Muscle layer of colon (tissue), 2 donors: ENCODE data around the gene PCDHA12.
"Not testable (repeated sequence)": the region's sequence is repeated elsewhere in the genome, so short reads cannot be mapped to it uniquely, and the experiment has no call there.

ENCODE experiments used
- H3K27ac ChIP-seq: one replicate; pipeline ENCODE4 v1.7.0; 2013; ENCODE audit warnings: low read depth, mild to moderate bottlenecking, low read length, moderate library complexity
- H3K27me3 ChIP-seq, 2 donors: one replicate each; pipeline ENCODE4 v1.7.0; 2013; ENCODE audit warnings: low read length in 2 of 2, mild to moderate bottlenecking in 2 of 2; ENCODE audit not compliant: insufficient read depth in 2 of 2, control insufficient read depth in 1 of 2
- H3K36me3 ChIP-seq: one replicate; pipeline ENCODE4 v1.7.0; 2013; ENCODE audit warnings: mild to moderate bottlenecking, low read length; ENCODE audit not compliant: insufficient read depth
- H3K4me1 ChIP-seq: one replicate; pipeline ENCODE4 v1.7.0; 2013; ENCODE audit warnings: mild to moderate bottlenecking, low read length; ENCODE audit not compliant: insufficient read depth
- H3K4me3 ChIP-seq, 2 donors: one replicate each; pipeline ENCODE4 v1.7.0; 2013; ENCODE audit warnings: low read length in 2 of 2, low read depth in 1 of 2, mild to moderate bottlenecking in 1 of 2, moderate library complexity in 1 of 2
- H3K9ac ChIP-seq: one replicate; pipeline ENCODE4 v1.7.0; 2013; ENCODE audit warnings: low read length
- H3K9me3 ChIP-seq: one replicate; pipeline ENCODE4 v1.7.0; 2013; ENCODE audit warnings: mild to moderate bottlenecking, low read length
- donor health status: abdominal sarcoma.
- donor health status: Adenocarcinoma of cecum.

The PCDHA12 gene

GRCh38 chr5:140875085-140876065 lies at the start of gene PCDHA12:
Gene PCDHA12, plus strand, starts transcription at chr5:140875308. Its CDS starts 165 bp downstream, at chr5:140875473.
- Histone ChIP-seq H3K27me3 (peaks cover 0 to 12% of the 10 kb centered on the region in 2 donors), H3K4me3 (no peak within 1 kb of the TSS), H3K36me3 (no peaks in the 10 kb centered on the region), H3K4me1 (no peaks in the 10 kb centered on the region), H3K9me3 (peaks cover 5% of the 10 kb centered on the region), H3K27ac (no peak within 1 kb of the TSS), H3K9ac (no peak within 1 kb of the TSS)

GRCh38 chr5:140827704-140828361 lies 47.3 kb upstream of the PCDHA12 start, which contains the start of gene PCDHA6:
Gene PCDHA6, plus strand, starts transcription at chr5:140827960. Its CDS starts 132 bp downstream, at chr5:140828092.
- Histone ChIP-seq H3K27ac (no peak within 1 kb of the TSS), H3K4me1 (no peaks in the 10 kb centered on the region), H3K9me3 (peaks cover 6% of the 10 kb centered on the region), H3K36me3 (no peaks in the 10 kb centered on the region), H3K4me3 (no peak within 1 kb of the TSS), H3K9ac (no peak within 1 kb of the TSS), H3K27me3 (no peaks in the 10 kb centered on the region)

- H3K27me3 ChIP-seq: no peaks in the 10 kb centered on the region
- no peaks in the 10 kb centered on the region for H3K36me3 ChIP-seq
- no peak overlapping the region for H3K9ac ChIP-seq
- H3K4me1 ChIP-seq: no peaks in the 10 kb centered on the region
- no peak overlapping the region for H3K27ac ChIP-seq
- peaks cover 6% of the 10 kb centered on the region for H3K9me3 ChIP-seq
- H3K4me3 ChIP-seq: no peak overlapping the region
Measured at GRCh38 chr5:140828362-140828737, 46.8 kb upstream of the PCDHA12 start.

DNA sequence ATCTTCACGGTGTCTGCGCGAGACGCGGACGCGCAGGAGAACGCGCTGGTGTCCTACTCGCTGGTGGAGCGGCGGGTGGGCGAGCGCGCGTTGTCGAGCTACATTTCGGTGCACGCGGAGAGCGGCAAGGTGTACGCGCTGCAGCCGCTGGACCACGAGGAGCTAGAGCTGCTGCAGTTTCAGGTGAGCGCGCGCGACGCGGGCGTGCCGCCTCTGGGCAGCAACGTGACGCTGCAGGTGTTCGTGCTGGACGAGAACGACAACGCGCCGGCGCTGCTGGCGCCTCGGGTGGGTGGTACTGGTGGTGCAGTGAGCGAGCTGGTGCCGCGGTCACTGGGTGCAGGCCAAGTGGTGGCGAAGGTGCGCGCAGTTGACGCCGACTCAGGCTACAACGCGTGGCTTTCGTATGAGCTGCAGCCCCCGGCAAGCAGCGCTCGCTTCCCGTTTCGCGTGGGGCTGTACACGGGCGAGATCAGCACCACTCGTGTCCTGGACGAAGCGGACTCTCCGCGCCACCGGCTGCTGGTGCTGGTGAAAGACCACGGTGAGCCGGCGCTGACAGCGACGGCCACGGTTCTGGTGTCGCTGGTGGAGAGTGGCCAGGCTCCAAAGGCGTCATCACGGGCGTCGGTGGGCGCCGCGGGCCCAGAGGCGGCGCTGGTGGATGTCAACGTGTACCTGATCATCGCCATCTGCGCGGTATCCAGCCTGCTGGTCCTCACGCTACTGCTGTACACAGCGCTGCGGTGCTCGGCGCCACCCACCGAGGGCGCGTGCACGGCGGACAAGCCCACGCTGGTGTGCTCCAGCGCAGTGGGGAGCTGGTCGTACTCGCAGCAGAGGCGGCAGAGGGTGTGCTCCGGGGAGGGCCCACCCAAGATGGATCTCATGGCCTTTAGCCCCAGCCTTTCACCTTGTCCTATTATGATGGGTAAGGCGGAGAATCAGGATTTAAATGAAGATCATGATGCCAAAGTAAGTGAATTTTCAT lies 45.3 kb upstream of the PCDHA12 start:
- not testable (repeated sequence) for H3K9ac ChIP-seq, H3K27ac ChIP-seq, H3K4me1 ChIP-seq, H3K9me3 ChIP-seq, H3K4me3 ChIP-seq, H3K27me3 ChIP-seq, H3K36me3 ChIP-seq

DNA sequence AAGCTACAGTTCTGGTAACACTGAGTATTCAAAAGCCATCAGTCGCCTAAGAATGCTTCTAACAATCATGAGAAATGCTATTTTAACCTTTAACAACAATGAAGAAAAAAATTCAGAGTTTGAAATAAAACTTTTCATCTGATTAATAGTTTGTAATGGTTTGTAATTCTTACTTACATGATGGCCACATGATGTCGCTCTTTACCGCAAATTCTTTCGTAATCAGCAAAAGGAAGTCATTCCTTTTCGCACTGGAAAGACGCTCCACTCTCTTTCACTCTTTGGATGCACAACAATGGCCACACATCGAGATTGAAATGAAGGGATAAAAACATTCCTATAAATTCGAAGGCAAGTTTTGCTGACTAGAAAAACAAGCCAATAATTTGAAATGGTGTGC lies 41.1 kb upstream of the PCDHA12 start, which contains the start of gene PCDHA7:
PCDHA7 (plus strand) TSS at position 277 of the 400 bp plus-strand sequence; CDS start at position 392, 115 bp downstream.
- Histone ChIP-seq H3K36me3 (no peaks in the 10 kb centered on the region), H3K4me1 (no peaks in the 10 kb centered on the region), H3K4me3 (no peak within 1 kb of the TSS), H3K27me3 (no peaks in the 10 kb centered on the region), H3K27ac (no peak within 1 kb of the TSS), H3K9me3 (peaks cover 9% of the 10 kb centered on the region), H3K9ac (no peak within 1 kb of the TSS)

GRCh38 chr5:140834439-140835008 lies 40.6 kb upstream of the PCDHA12 start:
- H3K9me3 ChIP-seq, H3K36me3 ChIP-seq, H3K9ac ChIP-seq, H3K4me1 ChIP-seq, H3K27me3 ChIP-seq, H3K27ac ChIP-seq, H3K4me3 ChIP-seq: not testable (repeated sequence)

DNA sequence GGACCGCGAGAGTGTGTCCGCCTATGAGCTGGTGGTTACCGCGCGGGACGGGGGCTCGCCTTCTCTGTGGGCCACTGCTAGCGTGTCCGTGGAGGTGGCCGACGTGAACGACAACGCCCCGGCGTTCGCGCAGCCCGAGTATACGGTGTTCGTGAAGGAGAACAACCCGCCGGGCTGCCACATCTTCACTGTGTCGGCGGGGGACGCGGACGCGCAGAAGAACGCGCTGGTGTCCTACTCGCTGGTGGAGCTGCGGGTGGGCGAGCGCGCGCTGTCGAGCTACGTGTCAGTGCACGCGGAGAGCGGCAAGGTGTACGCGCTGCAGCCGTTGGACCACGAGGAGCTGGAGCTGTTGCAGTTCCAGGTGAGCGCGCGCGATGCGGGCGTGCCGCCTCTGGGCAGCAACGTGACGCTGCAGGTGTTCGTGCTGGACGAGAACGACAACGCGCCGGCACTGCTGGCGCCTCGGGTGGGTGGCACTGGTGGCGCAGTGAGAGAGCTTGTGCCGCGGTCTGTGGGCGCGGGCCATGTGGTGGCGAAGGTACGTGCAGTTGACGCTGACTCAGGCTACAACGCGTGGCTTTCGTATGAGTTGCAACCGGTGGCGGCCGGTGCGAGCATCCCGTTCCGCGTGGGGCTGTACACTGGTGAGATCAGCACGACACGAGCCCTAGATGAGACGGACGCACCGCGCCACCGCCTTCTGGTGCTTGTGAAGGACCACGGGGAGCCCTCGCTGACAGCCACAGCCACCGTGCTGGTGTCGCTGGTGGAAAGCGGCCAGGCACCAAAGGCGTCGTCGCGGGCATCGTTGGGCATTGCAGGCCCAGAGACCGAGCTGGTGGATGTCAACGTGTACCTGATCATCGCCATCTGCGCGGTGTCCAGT lies 39.2 kb upstream of the PCDHA12 start:
- no peak overlapping the region for H3K9ac ChIP-seq
- H3K9me3 ChIP-seq: peaks cover 9% of the 10 kb centered on the region
- H3K4me1 ChIP-seq: no peaks in the 10 kb centered on the region
- no peaks in the 10 kb centered on the region for H3K27me3 ChIP-seq
- H3K4me3 ChIP-seq: no peak overlapping the region
- no peaks in the 10 kb centered on the region for H3K36me3 ChIP-seq
- H3K27ac ChIP-seq: no peak overlapping the region

DNA sequence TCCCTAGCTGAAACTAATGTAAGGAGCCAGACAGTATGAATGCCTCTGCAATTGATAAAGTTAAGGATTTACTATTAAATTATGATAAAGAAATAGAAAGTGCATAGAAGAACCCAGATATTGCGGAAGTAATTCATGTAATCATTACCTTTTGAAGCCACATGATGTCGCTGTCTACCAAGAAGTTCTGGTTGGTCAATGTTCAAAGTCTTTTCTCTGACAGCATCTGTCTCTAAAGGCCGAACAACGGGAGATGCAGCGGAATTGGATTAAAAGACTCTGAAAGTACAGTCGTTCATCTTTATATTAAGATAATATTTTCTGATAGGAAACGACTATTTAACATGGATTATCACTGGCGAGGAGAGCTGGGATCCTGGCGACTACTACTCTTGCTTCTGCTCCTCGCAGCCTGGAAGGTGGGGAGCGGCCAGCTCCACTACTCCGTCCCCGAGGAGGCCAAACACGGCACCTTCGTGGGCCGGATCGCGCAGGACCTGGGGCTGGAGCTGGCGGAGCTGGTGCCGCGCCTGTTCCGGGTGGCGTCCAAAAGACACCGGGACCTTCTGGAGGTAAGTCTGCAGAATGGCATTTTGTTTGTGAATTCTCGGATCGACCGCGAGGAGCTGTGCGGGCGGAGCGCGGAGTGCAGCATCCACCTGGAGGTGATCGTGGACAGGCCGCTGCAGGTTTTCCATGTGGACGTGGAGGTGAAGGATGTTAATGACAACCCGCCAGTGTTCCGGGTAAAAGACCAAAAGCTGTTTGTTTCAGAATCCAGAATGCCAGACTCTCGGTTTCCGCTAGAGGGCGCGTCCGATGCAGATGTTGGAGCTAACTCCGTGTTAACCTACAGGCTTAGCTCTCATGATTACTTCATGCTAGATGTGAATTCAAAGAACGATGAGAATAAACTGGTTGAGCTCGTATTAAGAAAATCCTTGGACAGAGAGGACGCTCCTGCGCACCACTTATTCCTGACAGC lies 33.8 kb upstream of the PCDHA12 start, which contains the start of gene PCDHA8:
PCDHA8 (plus strand) TSS at position 210 of the 985 bp plus-strand sequence; CDS start at position 345, 135 bp downstream.
- Histone ChIP-seq H3K9me3 (no peaks in the 10 kb centered on the region), H3K36me3 (no peaks in the 10 kb centered on the region), H3K9ac (no peak within 1 kb of the TSS), H3K4me1 (no peaks in the 10 kb centered on the region), H3K27me3 (no peaks in the 10 kb centered on the region), H3K27ac (no peak within 1 kb of the TSS), H3K4me3 (no peak within 1 kb of the TSS)
